Neural progenitor cell (in vitro differentiated cells): ENCODE results near the gene TSPAN18. TPM values are rescaled to one million over a fixed set of nuclear protein-coding genes. Genes with fewer than 3 reads are reported as not detected.
A peak's percentile ranks its signal among the peaks of the same experiment; 100 is the strongest.

ENCODE experiments used
- DNase-seq: peaks from one replicate; pipeline ENCODE4 v3.0.0-alpha.2; 2016; ENCODE audit warnings: low spot score
- H2AFZ ChIP-seq: fragments of 200-600 bp; sonication (generic); replicated peaks from 2 replicates; pipeline ENCODE4 v1.6.1; 2016; ENCODE audit warnings: antibody characterized with exemption
- H3F3A ChIP-seq: fragments of 200-600 bp; sonication (generic); 2 replicates; pipeline ENCODE4 v1.6.1; 2016; ENCODE audit warnings: antibody characterized with exemption, low read depth
- H3K27ac ChIP-seq: fragments of 200-600 bp; sonication (generic); 2 replicates; pipeline ENCODE4 v1.5.1; 2016; ENCODE audit warnings: mild to moderate bottlenecking
- H3K27me3 ChIP-seq: fragments of 200-600 bp; sonication (generic); 2 replicates; pipeline ENCODE4 v1.6.1; 2016; ENCODE audit warnings: mild to moderate bottlenecking, moderate library complexity
- H3K36me3 ChIP-seq: fragments of 200-600 bp; sonication (generic); 2 replicates; pipeline ENCODE4 v1.5.1; 2016
- H3K4me1 ChIP-seq: fragments of 200-600 bp; sonication (generic); 2 replicates; pipeline ENCODE4 v1.6.1; 2016; ENCODE audit warnings: mixed run types
- H3K4me2 ChIP-seq: fragments of 200-600 bp; sonication (generic); 2 replicates; pipeline ENCODE4 v1.6.1; 2016
- H3K4me3 ChIP-seq: fragments of 200-600 bp; sonication (generic); 2 replicates; pipeline ENCODE4 v1.5.1; 2016
- H3K79me2 ChIP-seq: fragments of 200-600 bp; sonication (generic); 2 replicates; pipeline ENCODE4 v1.6.1; 2016; ENCODE audit warnings: low read depth
- H3K9ac ChIP-seq: fragments of 200-600 bp; sonication (generic); 2 replicates; pipeline ENCODE4 v1.6.1; 2016
- H3K9me3 ChIP-seq: fragments of 200-600 bp; sonication (generic); 2 replicates; pipeline ENCODE4 v1.5.1; 2016; ENCODE audit warnings: low read depth
- H4K20me1 ChIP-seq: fragments of 200-600 bp; sonication (generic); 2 replicates; pipeline ENCODE4 v1.6.1; 2016; ENCODE audit warnings: low read depth
- H3K27ac Mint-ChIP-seq: 3 replicates; pipeline ENCODE4 v1.8.0; 2021; ENCODE audit warnings: mixed read lengths
- H3K27me3 Mint-ChIP-seq: 2 replicates; pipeline ENCODE4 v1.8.0; 2022; ENCODE audit warnings: low read depth, mild to moderate bottlenecking, inconsistent platforms, moderate library complexity, mixed read lengths; ENCODE audit not compliant: insufficient read depth
- H3K36me3 Mint-ChIP-seq: 3 replicates; pipeline ENCODE4 v1.8.0; 2021; ENCODE audit warnings: mixed read lengths
- H3K4me1 Mint-ChIP-seq: 3 replicates; pipeline ENCODE4 v1.8.0; 2021; ENCODE audit warnings: mixed read lengths
- H3K4me3 Mint-ChIP-seq: 3 replicates; pipeline ENCODE4 v1.8.0; 2021; ENCODE audit warnings: mild to moderate bottlenecking, moderate library complexity, mixed read lengths
- H3K9me3 Mint-ChIP-seq: 3 replicates; pipeline ENCODE4 v1.8.0; 2020; ENCODE audit warnings: mixed read lengths
- EZH2 ChIP-seq: fragments of 200-600 bp; sonication (generic); IDR thresholded peaks from 2 replicates; pipeline ENCODE4 v1.6.1; 2017; ENCODE audit warnings: antibody characterized with exemption, mild to moderate bottlenecking, moderate library complexity
- EZH2phosphoT487 ChIP-seq: fragments of 200-600 bp; sonication (generic); IDR thresholded peaks from 2 replicates; pipeline ENCODE4 v1.6.1; 2017; ENCODE audit warnings: antibody characterized with exemption
- total RNA-seq: library from RNA; depleted of rRNA; stranded (reverse); fragments of >200 nt; gene quantifications from 2 replicates; pipeline ENCODE4 v1.2.3, GENCODE V29; 2015; ENCODE audit warnings: low replicate concordance
- TF ChIP-seq, protein P1 (sequence below): fragments of 200-600 bp; sonication (generic); IDR thresholded peaks from 2 replicates; pipeline ENCODE4 v1.5.1; 2017; ENCODE audit warnings: antibody characterized with exemption, mild to moderate bottlenecking

TSPAN18 gene
- total RNA-seq, 1 donor from 2014 or later: 16.5 TPM

DNA sequence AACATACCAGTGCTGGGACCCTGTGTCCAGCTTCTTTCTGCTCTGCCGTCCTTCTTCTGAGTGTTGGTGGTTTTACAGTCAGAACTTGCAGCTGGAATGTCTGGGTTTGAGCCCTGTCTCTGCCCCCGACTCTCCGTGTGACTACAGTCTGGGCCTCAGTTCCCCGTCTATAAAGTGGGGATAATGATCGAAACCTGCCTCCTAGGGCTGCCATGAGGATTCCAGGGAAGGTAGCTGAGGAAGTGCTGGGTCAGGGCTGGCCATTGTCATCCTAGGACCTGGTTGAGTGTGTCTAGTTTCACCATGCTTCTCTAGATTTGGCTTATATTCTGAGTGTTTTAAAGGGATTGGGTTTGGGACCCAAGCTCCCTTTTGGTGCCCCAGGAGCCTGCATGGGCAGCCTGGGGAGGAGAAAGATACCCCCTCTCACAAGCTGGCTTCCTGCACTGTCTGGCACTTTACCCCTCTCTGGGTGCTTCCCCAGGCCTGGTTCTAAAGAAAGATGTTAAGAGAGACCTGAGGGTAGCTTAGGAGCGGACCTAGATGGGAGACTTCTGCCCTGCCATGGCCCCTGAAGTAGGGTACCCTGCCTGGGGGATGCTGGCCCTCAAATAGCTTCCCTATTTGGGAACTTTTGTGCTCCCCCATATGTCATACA, 49.9 kb downstream of the TSPAN18 start:
- peaks cover 4% of the 10 kb centered on the region for H3K79me2 ChIP-seq
- H3K27ac Mint-ChIP-seq: no peak overlapping the region
- H3K4me3 ChIP-seq: no peak overlapping the region
- H3K9ac ChIP-seq: no peak overlapping the region
- peaks cover 8% of the 10 kb centered on the region for H3K36me3 Mint-ChIP-seq
- H3K4me2 ChIP-seq: no peak overlapping the region
- no peaks in the 10 kb centered on the region for H3K9me3 Mint-ChIP-seq
- peaks cover 9% of the 10 kb centered on the region for H3F3A ChIP-seq
- H3K4me1 Mint-ChIP-seq: peaks cover 60% of the 10 kb centered on the region
- no peak for TF ChIP-seq EZH2
- TF ChIP-seq, protein P1, sequence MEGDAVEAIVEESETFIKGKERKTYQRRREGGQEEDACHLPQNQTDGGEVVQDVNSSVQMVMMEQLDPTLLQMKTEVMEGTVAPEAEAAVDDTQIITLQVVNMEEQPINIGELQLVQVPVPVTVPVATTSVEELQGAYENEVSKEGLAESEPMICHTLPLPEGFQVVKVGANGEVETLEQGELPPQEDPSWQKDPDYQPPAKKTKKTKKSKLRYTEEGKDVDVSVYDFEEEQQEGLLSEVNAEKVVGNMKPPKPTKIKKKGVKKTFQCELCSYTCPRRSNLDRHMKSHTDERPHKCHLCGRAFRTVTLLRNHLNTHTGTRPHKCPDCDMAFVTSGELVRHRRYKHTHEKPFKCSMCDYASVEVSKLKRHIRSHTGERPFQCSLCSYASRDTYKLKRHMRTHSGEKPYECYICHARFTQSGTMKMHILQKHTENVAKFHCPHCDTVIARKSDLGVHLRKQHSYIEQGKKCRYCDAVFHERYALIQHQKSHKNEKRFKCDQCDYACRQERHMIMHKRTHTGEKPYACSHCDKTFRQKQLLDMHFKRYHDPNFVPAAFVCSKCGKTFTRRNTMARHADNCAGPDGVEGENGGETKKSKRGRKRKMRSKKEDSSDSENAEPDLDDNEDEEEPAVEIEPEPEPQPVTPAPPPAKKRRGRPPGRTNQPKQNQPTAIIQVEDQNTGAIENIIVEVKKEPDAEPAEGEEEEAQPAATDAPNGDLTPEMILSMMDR: no peak
- no peak for TF ChIP-seq EZH2phosphoT487
- H3K4me1 ChIP-seq: peaks cover 36% of the 10 kb centered on the region
- no peaks in the 10 kb centered on the region for H3K36me3 ChIP-seq
- DNase-seq: no peak
- no peak overlapping the region for H3K27ac ChIP-seq
- no peaks in the 10 kb centered on the region for H3K27me3 ChIP-seq
- peaks cover 64% of the 10 kb centered on the region for H4K20me1 ChIP-seq
- H3K9me3 ChIP-seq: no peaks in the 10 kb centered on the region
- no peak overlapping the region for H3K4me3 Mint-ChIP-seq
- no peaks in the 10 kb centered on the region for H3K27me3 Mint-ChIP-seq
- no peak overlapping the region for H2AFZ ChIP-seq

DNA sequence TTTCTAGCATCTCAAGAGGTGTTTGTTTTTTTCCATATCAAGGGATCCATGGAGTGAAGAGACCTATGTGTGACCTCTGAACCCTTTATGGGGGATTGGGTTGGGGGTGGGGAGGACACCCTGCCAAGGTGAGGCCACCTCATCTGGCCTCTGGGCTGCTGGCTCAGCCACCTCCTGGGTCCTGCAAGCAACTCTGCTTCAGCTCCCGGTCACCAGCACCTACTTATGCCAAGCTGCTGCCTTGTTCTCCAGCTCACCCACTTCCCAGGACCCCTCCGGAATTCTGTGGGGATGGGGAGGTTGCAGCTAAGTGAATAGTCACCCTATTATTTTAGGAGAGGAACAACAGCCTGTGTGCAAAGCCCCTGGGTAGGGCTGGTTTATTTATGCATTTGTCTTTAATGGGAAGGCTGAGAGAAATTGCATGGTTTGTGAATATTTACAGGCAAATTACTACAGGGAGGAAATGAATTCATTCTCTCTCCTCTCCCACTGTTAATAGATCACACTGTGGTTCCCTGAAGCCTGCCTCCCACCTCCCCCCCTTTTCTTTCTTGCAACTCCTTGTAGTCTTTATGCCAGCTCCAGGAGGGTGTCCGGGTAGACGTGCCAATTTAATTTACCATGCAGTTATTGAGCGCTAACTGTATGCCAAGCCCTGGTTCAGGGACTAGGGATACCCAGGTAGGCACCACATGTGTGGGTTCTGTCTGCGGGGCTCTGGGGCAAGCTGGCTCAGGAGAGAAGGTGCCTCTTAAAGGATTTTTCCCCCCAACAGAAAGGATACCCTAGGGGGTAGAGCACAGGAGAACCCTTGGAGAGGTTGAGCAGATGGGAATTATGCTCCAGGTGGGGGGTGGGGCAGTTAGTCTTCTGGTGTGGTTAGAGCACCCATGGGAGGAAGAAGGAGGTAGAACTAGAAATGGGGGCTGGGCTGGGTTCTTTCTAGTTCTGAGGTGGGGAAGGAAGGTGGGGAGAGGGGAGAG, 50.7 kb downstream of the TSPAN18 start:
- no peak overlapping the region for H3K4me3 ChIP-seq
- Mint-ChIP-seq H3K4me1 (peaks cover 63% of the 10 kb centered on the region), H3K27me3 (peaks cover 2% of the 10 kb centered on the region), H3K36me3 (peaks cover 13% of the 10 kb centered on the region), H3K4me3 (no peak overlapping the region), H3K9me3 (no peaks in the 10 kb centered on the region), H3K27ac (peak overlapping the region; percentile 71)
- DNase-seq: no peak
- H3K36me3 ChIP-seq: no peaks in the 10 kb centered on the region
- peaks cover 36% of the 10 kb centered on the region for H3K4me1 ChIP-seq
- H3K27me3 ChIP-seq: no peaks in the 10 kb centered on the region
- no peaks in the 10 kb centered on the region for H3K9me3 ChIP-seq
- TF ChIP-seq, protein P1: no peak
- TF ChIP-seq EZH2phosphoT487 (no peak), EZH2 (no peak)
- H3K4me2 ChIP-seq: no peak overlapping the region
- H3K79me2 ChIP-seq: peaks cover 4% of the 10 kb centered on the region
- peaks cover 65% of the 10 kb centered on the region for H4K20me1 ChIP-seq
- no peak overlapping the region for H3K27ac ChIP-seq
- H3K9ac ChIP-seq: no peak overlapping the region
- peaks cover 9% of the 10 kb centered on the region for H3F3A ChIP-seq
- H2AFZ ChIP-seq: no peak overlapping the region

DNA sequence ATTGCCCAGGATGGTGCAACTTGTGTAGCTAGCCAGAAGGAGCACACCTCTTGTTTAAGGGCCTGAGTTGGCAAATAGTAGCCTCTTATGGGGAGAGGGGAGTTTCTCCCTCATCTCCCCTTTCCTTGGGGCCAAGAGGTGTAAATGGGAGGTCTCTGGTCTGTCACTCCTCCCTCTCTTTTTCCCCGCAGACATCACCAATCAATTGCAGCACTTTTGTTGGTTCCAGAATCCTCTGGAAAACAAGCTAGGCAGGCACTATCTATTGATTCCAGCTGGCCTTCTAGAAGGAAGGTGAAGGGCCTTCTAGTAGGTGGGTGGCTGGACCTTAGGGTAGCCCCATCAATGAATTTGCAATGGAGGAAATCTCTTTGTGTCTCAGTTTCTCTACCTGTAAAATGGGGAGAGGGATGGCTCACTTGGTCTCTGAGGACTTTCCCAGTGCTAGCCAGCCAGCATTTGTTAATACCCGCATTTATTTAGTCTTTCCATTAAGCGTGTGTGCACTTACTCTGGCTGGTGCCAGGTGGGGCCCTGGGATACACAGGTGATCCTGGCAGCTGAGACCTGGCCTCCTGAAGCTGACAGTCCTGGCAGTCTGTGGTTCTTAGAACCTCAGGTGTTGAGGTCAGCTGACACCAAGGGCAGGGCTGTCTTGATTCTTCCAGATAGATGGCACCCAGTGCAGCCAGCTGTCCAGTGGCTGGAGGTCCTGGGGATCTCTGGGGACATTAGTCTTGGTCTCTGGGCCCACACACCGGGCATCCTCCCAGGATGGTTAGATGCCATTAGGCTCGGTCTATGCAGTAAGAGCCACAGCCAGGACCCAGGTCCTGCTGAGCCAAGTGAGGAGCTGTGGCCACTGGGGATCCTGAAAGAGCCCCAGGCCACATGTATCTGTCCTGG, 51.7 kb downstream of the TSPAN18 start:
- Histone ChIP-seq H3K27ac (no peak overlapping the region), H4K20me1 (peaks cover 71% of the 10 kb centered on the region), H3K4me1 (peaks cover 33% of the 10 kb centered on the region), H2AFZ (no peak overlapping the region), H3K4me3 (no peak overlapping the region), H3F3A (peaks cover 9% of the 10 kb centered on the region), H3K4me2 (no peak overlapping the region), H3K9ac (no peak overlapping the region), H3K36me3 (no peaks in the 10 kb centered on the region), H3K79me2 (peaks cover 4% of the 10 kb centered on the region), H3K9me3 (no peaks in the 10 kb centered on the region), H3K27me3 (no peaks in the 10 kb centered on the region)
- TF ChIP-seq, protein P1: no peak
- TF ChIP-seq EZH2phosphoT487 (no peak), EZH2 (no peak)
- Mint-ChIP-seq H3K4me1 (peaks cover 62% of the 10 kb centered on the region), H3K27me3 (peaks cover 2% of the 10 kb centered on the region), H3K27ac (peak overlapping the region; percentile 57), H3K9me3 (no peaks in the 10 kb centered on the region), H3K4me3 (no peak overlapping the region), H3K36me3 (peaks cover 13% of the 10 kb centered on the region)
- DNase-seq: no peak
